ENCODE results near the gene PMM1.

DNA sequence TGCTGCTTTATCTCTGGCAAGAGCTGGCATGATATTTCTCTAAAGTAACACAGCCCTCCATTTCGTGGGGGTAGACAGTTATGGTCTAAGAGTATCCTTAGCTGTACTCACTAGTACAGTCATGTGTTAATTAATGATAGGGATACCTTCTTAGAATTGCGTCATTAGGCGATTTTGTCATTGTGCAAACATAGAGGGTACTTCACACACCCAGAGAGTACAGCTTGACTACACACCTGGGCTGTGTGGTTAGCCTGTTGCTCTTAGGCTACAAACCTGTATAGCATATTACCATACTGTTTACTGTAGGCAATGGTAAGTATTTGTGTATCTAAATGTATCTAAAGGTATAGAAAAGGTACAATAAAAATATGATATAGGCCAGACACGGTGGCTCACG lies 48.5 kb upstream of the PMM1 start:
- TF ChIP-seq CTCF (IDR thresholded peaks at IDR 0.05) (no peak), POLR2A (IDR thresholded peaks at IDR 0.05) (no peak)

Measured in thyroid gland (tissue), 4 donors.